Colonic mucosa (tissue), 4 donors: ENCODE data around the gene GNAL. TPM values are rescaled to one million over a fixed set of nuclear protein-coding genes. Genes with fewer than 3 reads are reported as not detected.

Experiments used
- DNase-seq: peaks from one replicate; pipeline ENCODE4 v3.0.0-alpha.2; 2020
- H3K27ac ChIP-seq: fragments of 200-600 bp; one replicate; pipeline ENCODE4 v1.8.0; 2021
- H3K27me3 ChIP-seq: fragments of 200-600 bp; one replicate; pipeline ENCODE4 v1.8.0; 2021
- H3K36me3 ChIP-seq: fragments of 200-600 bp; one replicate; pipeline ENCODE4 v1.8.0; 2021
- H3K4me1 ChIP-seq: fragments of 200-600 bp; one replicate; pipeline ENCODE4 v1.8.0; 2021; ENCODE audit warnings: mild to moderate bottlenecking
- H3K4me3 ChIP-seq: fragments of 200-600 bp; one replicate; pipeline ENCODE4 v1.8.0; 2021
- H3K9ac ChIP-seq, 2 donors: one replicate each; pipeline ENCODE4 v1.7.0; 2013; ENCODE audit warnings: control low read depth in 2 of 2, low read depth in 2 of 2, low read length in 2 of 2
- H3K9me3 ChIP-seq: fragments of 200-600 bp; one replicate; pipeline ENCODE4 v1.8.0; 2021
- CTCF ChIP-seq: fragments of 200-600 bp; IDR thresholded peaks from one replicate; pipeline ENCODE4 v1.8.0; 2022; ENCODE audit warnings: antibody characterized with exemption, mild to moderate bottlenecking
- intact Hi-C: fragments of 100-400 bp; cut with DNase I; formaldehyde crosslinking; loops from one replicate; pipeline ENCODE4 v1.14.1; 2022
- total RNA-seq, 2 donors: library from RNA; stranded (reverse); fragmentation: NEBNext Ultra II Directional in 1 of 2; extraction: Animal tissue kit (Norgen Biotek cat#: 25700) in 1 of 2; gene quantifications; one replicate each; pipeline ENCODE4 v1.2.1, GENCODE V29; 2021
- donor health status: healthy.
- donor health status: DM: no; HTN: no; CAD: no.
- donor health status: DM: no; HTN: no; CAD: no.

GNAL gene
- total RNA-seq, 2 donors from 2014 or later: 2.0 to 2.6 TPM

- H3K36me3 ChIP-seq: no peaks in the 10 kb centered on the region
- H3K27ac ChIP-seq: no peak overlapping the region
- H3K4me1 ChIP-seq: no peaks in the 10 kb centered on the region
- no peak overlapping the region for H3K4me3 ChIP-seq
- intact Hi-C loops: no loop called here
- H3K9me3 ChIP-seq: no peaks in the 10 kb centered on the region
- TF ChIP-seq CTCF: no peak
- H3K9ac ChIP-seq: no peak overlapping the region
- H3K27me3 ChIP-seq: no peaks in the 10 kb centered on the region
- no peak for DNase-seq
Measured at GRCh38 chr18:11795916-11796315, 106.9 kb downstream of the GNAL start.

DNA sequence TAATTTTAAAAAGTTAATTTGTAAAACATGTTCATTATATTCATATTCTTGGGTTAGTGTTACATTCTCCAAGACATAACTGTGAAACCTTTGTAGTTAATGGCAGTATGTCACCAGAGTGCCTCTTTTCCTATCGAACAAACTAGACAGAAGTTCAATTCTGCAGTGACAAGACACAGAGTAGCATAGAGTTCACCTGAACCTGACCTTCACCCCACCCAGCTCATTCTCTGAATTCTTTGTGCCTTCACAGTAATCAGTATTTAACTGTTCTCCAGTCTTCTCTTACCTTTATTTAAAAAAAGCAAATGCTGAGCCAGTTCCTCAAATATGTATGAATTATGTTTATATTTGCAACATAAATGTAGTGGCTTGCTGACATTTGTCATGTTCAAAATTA is 109.2 kb downstream of the GNAL start:
- H3K9me3 ChIP-seq: no peaks in the 10 kb centered on the region
- no peaks in the 10 kb centered on the region for H3K27me3 ChIP-seq
- intact Hi-C loops: no loop called here
- H3K36me3 ChIP-seq: no peaks in the 10 kb centered on the region
- H3K4me3 ChIP-seq: no peak overlapping the region
- no peak overlapping the region for H3K27ac ChIP-seq
- DNase-seq: no peak
- no peaks in the 10 kb centered on the region for H3K4me1 ChIP-seq
- no peak for TF ChIP-seq CTCF
- H3K9ac ChIP-seq: no peak overlapping the region

DNA sequence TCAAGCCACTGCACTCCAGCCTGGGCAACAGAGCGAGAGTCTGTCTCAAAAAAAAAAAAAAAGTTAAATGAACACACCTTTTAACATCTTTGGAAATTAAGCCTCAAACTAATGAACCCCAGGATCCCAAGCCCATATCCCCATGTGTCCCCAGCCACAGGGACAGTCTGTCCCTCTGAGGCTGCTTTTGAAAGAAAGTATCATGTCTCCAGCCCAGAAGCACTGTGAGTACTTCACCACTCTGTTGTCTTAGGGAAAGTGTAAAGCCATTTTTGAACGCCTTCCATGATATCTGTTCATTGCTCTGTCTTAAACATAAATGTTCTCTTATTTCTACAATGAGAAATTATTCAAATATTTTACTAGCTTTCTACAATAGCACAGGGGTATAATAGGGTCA is 110.0 kb downstream of the GNAL start:
- intact Hi-C loops: no loop called here
- no peak for TF ChIP-seq CTCF
- H3K4me1 ChIP-seq: no peaks in the 10 kb centered on the region
- no peak overlapping the region for H3K4me3 ChIP-seq
- no peak overlapping the region for H3K27ac ChIP-seq
- H3K36me3 ChIP-seq: no peaks in the 10 kb centered on the region
- no peak overlapping the region for H3K9ac ChIP-seq
- no peak for DNase-seq
- H3K9me3 ChIP-seq: no peaks in the 10 kb centered on the region
- no peaks in the 10 kb centered on the region for H3K27me3 ChIP-seq

- no peak for DNase-seq
- intact Hi-C loops: no loop called here
- no peaks in the 10 kb centered on the region for H3K36me3 ChIP-seq
- H3K27ac ChIP-seq: no peak overlapping the region
- H3K9me3 ChIP-seq: no peaks in the 10 kb centered on the region
- no peak overlapping the region for H3K9ac ChIP-seq
- TF ChIP-seq CTCF: no peak
- H3K4me3 ChIP-seq: no peak overlapping the region
- H3K27me3 ChIP-seq: no peaks in the 10 kb centered on the region
- no peaks in the 10 kb centered on the region for H3K4me1 ChIP-seq
Measured at GRCh38 chr18:11800566-11801334, 111.7 kb downstream of the GNAL start.

GRCh38 chr18:11801573-11801972 is 112.5 kb downstream of the GNAL start:
- no peaks in the 10 kb centered on the region for H3K36me3 ChIP-seq
- no peak for DNase-seq
- no peaks in the 10 kb centered on the region for H3K4me1 ChIP-seq
- no peak overlapping the region for H3K9ac ChIP-seq
- H3K27ac ChIP-seq: no peak overlapping the region
- intact Hi-C loops: no loop called here
- TF ChIP-seq CTCF: no peak
- no peaks in the 10 kb centered on the region for H3K27me3 ChIP-seq
- H3K4me3 ChIP-seq: no peak overlapping the region
- H3K9me3 ChIP-seq: no peaks in the 10 kb centered on the region
